Mononuclear cell (primary cell): ENCODE data around the gene METTL15. TPM values are rescaled to one million over a fixed set of nuclear protein-coding genes. Genes with fewer than 3 reads are reported as not detected.
"Not testable (repeated sequence)": the region's sequence is repeated elsewhere in the genome, so short reads cannot be mapped to it uniquely, and the experiment has no call there.

Experiments
- H3K27me3 ChIP-seq: 2 replicates; pipeline ENCODE4 v1.6.0; 2011; ENCODE audit warnings: low read length, control low read depth; ENCODE audit not compliant: insufficient read depth
- H3K4me1 ChIP-seq: 2 replicates; pipeline ENCODE4 v1.5.1; 2011; ENCODE audit warnings: mild to moderate bottlenecking, low read length, control low read depth; ENCODE audit not compliant: insufficient read depth
- H3K4me3 ChIP-seq: 2 replicates; pipeline ENCODE4 v1.5.1; 2011; ENCODE audit warnings: mild to moderate bottlenecking, low read length, moderate library complexity
- H3K9me3 ChIP-seq: 2 replicates; pipeline ENCODE4 v1.5.1; 2011; ENCODE audit warnings: low read depth, mild to moderate bottlenecking, control low read depth, low read length
- total RNA-seq: library from RNA; depleted of rRNA; stranded (reverse); fragments of >200 nt; gene quantifications from one replicate; pipeline ENCODE4 v1.2.3, GENCODE V29; 2012

Gene METTL15
- total RNA-seq, 1 donor: 5.2 TPM

DNA sequence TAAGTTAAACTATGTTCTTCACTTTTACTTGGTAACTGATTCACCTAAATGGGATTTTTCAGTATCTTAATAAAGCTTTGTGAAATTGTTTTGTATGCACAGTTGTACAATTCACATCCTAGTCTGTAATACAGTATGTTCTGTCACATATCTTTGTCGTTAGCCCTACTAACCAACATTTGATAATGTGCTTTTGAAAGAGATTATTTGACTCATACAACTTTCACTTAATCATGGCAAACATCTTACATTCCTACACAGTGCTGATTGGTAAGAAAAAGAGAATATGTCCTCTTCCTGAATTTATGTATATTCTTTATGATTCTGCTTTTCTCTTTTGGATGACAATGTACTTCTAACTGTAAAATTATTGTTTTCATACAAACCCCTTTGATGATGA is 234.5 kb downstream of the METTL15 start:
- Histone ChIP-seq H3K27me3 (no peaks in the 10 kb centered on the region), H3K4me3 (no peak overlapping the region), H3K9me3 (peaks cover 14% of the 10 kb centered on the region), H3K4me1 (no peaks in the 10 kb centered on the region)

DNA sequence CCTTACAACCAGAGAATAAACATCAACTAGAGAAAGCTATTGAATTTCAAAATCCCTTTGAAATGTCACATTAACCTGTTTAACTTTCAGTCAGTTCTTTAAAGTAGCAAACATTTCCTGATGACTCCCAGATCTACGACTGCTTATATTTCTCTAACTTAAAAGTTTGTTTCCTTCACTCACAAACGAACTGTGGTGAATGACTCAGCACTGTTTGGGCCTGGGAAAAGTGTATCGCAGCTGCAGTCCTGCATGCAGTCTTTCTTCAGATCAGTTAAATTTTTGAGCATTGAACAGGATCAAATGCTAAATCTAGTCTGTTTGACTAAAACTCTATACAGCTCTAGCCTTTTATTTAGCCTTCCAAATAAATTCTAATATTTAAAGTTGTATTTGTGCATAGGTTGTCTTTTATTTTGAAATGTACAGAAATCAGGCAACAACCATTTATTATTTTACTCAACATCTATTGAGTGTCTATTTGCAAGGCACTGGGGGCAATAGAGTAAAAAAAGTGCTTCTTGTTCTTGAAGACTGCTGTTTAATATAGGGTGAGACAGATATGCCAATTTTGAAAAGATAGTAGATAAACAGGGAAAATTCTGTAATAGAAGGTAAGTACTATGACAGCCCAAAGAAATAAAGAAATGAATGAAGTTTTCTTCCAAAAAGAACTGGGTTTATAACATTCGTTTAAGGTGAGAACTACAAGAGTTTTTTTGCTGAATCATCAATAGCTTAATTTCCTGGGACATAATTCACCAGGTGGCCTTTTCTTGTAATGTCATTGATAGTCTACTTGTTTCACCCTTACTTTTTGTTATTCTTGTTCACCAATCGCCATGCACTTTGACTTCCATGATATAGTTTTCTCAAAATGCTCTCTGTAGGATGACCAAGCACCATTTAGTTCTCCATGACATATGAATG is 235.4 kb downstream of the METTL15 start:
- H3K9me3 ChIP-seq: peaks cover 13% of the 10 kb centered on the region
- no peak overlapping the region for H3K4me3 ChIP-seq
- H3K4me1 ChIP-seq: no peaks in the 10 kb centered on the region
- no peaks in the 10 kb centered on the region for H3K27me3 ChIP-seq

DNA sequence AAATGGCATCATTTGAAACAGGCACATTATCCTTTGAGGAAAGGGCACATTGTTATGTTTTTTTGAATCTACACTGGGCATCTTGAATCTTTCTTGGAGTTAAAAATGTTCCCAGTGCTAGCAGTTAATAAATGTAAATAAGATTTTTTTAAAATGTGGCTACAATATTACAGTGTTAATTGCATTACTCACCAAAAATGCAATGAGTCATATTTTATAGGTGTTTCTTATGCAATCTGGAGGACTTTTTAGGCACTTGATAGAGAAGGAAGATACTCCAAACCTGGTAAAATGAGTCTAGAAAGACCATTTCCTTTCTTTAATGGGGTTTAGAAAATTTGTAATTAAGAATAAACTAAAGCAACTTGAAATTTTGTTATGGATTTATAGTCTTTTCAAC is 238.0 kb downstream of the METTL15 start:
- no peaks in the 10 kb centered on the region for H3K9me3 ChIP-seq
- no peaks in the 10 kb centered on the region for H3K27me3 ChIP-seq
- no peaks in the 10 kb centered on the region for H3K4me1 ChIP-seq

GRCh38 chr11:28346721-28347120 is 238.5 kb downstream of the METTL15 start:
- Histone ChIP-seq H3K9me3 (no peaks in the 10 kb centered on the region), H3K4me3 (no peak overlapping the region), H3K27me3 (no peaks in the 10 kb centered on the region), H3K4me1 (no peaks in the 10 kb centered on the region)

More for the DNA sequence above, 238.0 kb downstream of the METTL15 start:
- no peak overlapping the region for H3K4me3 ChIP-seq

DNA sequence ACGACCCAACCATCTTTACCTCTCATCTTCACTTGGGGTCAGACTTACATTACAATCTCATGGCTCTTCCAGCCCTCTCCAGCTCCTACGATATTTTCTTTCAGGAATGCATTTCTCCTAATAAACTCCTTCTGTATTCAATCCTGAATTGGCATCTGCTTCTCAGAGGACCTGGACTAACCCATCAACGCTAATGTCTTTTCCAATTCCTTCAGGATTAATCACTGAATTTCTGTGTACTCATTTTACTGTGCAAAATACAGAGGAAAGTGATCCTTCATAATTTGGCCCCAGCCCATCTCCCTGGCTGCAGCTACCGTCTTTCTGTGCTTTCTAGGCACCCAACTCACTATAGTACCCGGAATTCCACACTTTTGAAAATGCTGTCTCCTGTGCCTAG is 239.2 kb downstream of the METTL15 start:
- H3K4me1 ChIP-seq: no peaks in the 10 kb centered on the region
- H3K4me3 ChIP-seq: no peak overlapping the region
- no peaks in the 10 kb centered on the region for H3K9me3 ChIP-seq
- no peaks in the 10 kb centered on the region for H3K27me3 ChIP-seq

- Histone ChIP-seq H3K4me3 (no peak overlapping the region), H3K4me1 (no peaks in the 10 kb centered on the region), H3K9me3 (no peaks in the 10 kb centered on the region), H3K27me3 (no peaks in the 10 kb centered on the region)
Measured at GRCh38 chr11:28350216-28350615, 242.0 kb downstream of the METTL15 start.

DNA sequence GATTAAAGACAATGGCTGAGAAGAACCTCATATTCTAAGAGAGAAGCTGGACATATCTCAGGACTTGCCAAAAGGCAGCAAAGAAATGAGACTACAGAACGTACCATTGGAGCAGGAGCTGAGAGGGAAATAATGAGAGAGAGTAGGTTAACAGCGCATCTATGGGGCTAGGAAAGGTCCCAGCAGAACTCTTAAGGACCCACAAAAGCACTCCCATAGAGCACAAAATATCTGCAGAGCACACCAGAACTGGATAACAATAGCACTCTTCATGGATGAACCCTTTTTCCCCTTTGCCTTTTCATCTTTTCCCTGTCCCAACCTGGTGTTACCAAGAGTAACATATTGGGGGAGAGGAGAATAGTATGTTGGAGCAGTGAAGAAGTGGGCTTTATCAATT is 245.8 kb downstream of the METTL15 start:
- H3K27me3 ChIP-seq: no peaks in the 10 kb centered on the region
- H3K4me1 ChIP-seq: no peaks in the 10 kb centered on the region
- H3K9me3 ChIP-seq: no peaks in the 10 kb centered on the region
- H3K4me3 ChIP-seq: no peak overlapping the region

DNA sequence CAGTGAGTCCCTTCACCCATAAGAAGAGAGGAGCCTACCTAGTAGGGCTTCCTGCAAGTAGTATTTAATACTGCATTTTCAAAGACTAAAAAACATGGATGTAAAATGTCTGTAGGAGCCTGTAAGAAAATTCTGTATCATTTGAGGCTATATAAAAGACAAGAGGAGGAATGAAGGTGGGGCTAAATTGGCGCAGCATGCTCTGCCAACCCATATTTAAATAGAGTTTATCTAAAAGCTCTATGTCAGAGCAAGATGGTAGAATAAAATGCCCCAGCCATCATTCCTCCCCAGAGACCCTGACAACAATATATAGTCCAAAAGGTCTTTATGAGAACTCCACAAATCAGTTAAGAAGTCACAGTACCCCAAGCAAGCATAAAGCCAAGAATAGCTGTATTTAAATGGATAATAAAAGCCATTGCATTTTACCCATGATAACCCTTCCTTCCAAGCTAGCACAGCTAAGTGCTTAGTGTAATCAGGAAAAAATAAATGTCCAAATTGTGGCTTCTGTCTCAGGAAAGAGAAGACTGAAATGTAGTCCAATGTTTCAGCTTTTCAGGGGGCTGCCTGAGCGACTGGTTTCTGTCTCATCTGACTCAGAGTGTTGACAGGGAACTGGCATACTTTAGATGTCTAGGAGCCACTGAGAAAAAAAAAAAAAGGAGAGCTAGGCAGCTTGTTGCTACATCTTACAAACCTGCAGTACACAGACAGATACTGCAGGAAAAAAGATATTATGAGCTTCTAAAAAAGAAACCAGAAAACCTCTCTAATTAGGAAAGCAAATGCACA is 258.6 kb downstream of the METTL15 start:
- H3K4me3 ChIP-seq: no peak overlapping the region
- no peaks in the 10 kb centered on the region for H3K27me3 ChIP-seq
- H3K4me1 ChIP-seq: no peaks in the 10 kb centered on the region

DNA sequence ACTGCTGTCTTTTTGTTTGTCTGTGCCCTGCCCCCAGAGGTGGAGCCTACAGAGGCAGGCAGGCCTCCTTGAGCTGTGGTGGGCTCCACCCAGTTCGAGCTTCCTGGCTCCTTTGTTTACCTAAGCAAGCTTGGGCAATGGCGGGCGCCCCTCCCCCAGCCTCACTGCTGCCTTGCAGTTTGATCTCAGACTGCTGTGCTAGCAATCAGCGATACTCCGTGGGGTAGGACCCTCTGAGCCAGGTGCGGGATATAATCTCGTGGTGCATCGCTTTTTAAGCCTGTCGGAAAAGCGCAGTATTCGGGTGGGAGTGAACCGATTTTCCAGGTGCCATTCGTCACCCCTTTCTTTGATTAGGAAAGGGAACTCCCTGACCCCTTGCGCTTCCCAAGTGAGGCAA is 269.9 kb downstream of the METTL15 start:
- not testable (repeated sequence) for H3K9me3 ChIP-seq, H3K4me1 ChIP-seq, H3K4me3 ChIP-seq, H3K27me3 ChIP-seq

More for the DNA sequence above, 258.6 kb downstream of the METTL15 start:
- H3K9me3 ChIP-seq: peaks cover 19% of the 10 kb centered on the region

Other genes starting within 250 kb of the METTL15 start
- 6.2 TPM for gene KIF18A, start 232 bp upstream of the METTL15 start, total RNA-seq